Smooth muscle cell (in vitro differentiated cells): ENCODE measurements around the gene SSX2IP. TPM values are rescaled to one million over a fixed set of nuclear protein-coding genes. Genes with fewer than 3 reads are reported as not detected.

ENCODE experiments used
- DNase-seq: peaks from one replicate; lab custom pipeline; 2025; ENCODE audit not compliant: unreplicated experiment; lab: John Stamatoyannopoulos, UW
- H2AFZ ChIP-seq: fragments of 200-600 bp; sonication (generic); 2 replicates; pipeline ENCODE4 v1.6.0; 2016; ENCODE audit warnings: antibody characterized with exemption, low read depth, mild to moderate bottlenecking
- H3F3A ChIP-seq: fragments of 200-600 bp; sonication (generic); 2 replicates; pipeline ENCODE4 v1.6.0; 2017; ENCODE audit warnings: antibody characterized with exemption, low read depth
- H3K27ac ChIP-seq: fragments of 200-600 bp; sonication (generic); 2 replicates; pipeline ENCODE4 v1.5.1; 2016; ENCODE audit warnings: low read depth, mild to moderate bottlenecking
- H3K27me3 ChIP-seq: fragments of 200-600 bp; sonication (generic); 2 replicates; pipeline ENCODE4 v1.6.1; 2016; ENCODE audit warnings: low read depth, mild to moderate bottlenecking
- H3K36me3 ChIP-seq: fragments of 200-600 bp; sonication (generic); 2 replicates; pipeline ENCODE4 v1.5.1; 2016; ENCODE audit warnings: low read depth
- H3K4me1 ChIP-seq: fragments of 200-600 bp; sonication (generic); 2 replicates; pipeline ENCODE4 v1.5.1; 2016; ENCODE audit warnings: low read depth
- H3K4me2 ChIP-seq: fragments of 200-600 bp; sonication (generic); 2 replicates; pipeline ENCODE4 v1.6.0; 2016; ENCODE audit warnings: mild to moderate bottlenecking
- H3K4me3 ChIP-seq: fragments of 200-600 bp; sonication (generic); 2 replicates; pipeline ENCODE4 v1.5.1; 2016; ENCODE audit warnings: mild to moderate bottlenecking
- H3K79me2 ChIP-seq: fragments of 200-600 bp; sonication (generic); 2 replicates; pipeline ENCODE4 v1.6.0; 2016; ENCODE audit warnings: low read depth, mild to moderate bottlenecking
- H3K9ac ChIP-seq: fragments of 200-600 bp; sonication (generic); 2 replicates; pipeline ENCODE4 v1.6.0; 2016; ENCODE audit warnings: low read depth
- H3K9me3 ChIP-seq: fragments of 200-600 bp; sonication (generic); replicated peaks from 2 replicates; pipeline ENCODE4 v1.5.1; 2016; ENCODE audit warnings: low read depth
- H4K20me1 ChIP-seq: fragments of 200-600 bp; sonication (generic); 2 replicates; pipeline ENCODE4 v1.6.0; 2016; ENCODE audit warnings: low read depth
- WGBS: methylation state at CpG from one replicate; pipeline ENCODE4 v1.1.7; 2016; ENCODE audit warnings: low lambda C conversion rate; 5-methylcytosine and 5-hydroxymethylcytosine counted together
- polyA plus RNA-seq: library from polyadenylated mRNA; unstranded; fragments of >200 nt; fragmentation: Nextera tagmentation; extraction: Ambion mirVana; gene quantifications from 2 replicates; pipeline ENCODE4 v1.2.1, GENCODE V29; 2016
- total RNA-seq: library from RNA; depleted of rRNA; stranded (reverse); fragments of >200 nt; gene quantifications from 2 replicates; pipeline ENCODE4 v1.2.3, GENCODE V29; 2014
- TF ChIP-seq, protein P1 (sequence below): fragments of 200-600 bp; sonication (generic); IDR thresholded peaks from 2 replicates; pipeline ENCODE4 v1.5.1; 2017; ENCODE audit warnings: borderline replicate concordance, mild to moderate bottlenecking, antibody characterized with exemption; ENCODE audit not compliant: insufficient read depth, poor library complexity, severe bottlenecking

Gene SSX2IP
- total and polyA plus RNA-seq, 2 experiments from 2014 or later, result 27.4 to 69.7 TPM

DNA sequence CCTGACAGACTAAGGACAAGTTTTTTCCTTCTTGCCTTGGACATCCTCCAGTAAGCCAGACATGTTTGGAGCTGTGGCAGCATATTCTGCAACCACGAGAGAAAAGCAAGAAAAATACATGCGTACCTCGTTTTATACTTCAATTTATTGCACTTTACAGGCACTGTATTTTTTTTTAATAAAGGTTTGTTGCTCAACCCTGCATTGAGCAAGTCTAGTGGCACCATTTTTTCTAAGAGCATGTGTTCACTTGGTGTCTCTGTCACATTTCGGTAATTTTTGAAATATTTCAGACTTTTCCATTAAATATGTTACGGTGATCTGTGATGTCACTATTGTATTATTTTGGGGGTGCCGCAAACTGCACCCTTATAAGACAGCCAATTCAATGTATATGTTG, 2.1 kb upstream of the SSX2IP start:
- Histone ChIP-seq H2AFZ (no peak overlapping the region), H3F3A (peaks cover 21% of the 10 kb centered on the region), H3K27me3 (no peaks in the 10 kb centered on the region), H3K36me3 (no peaks in the 10 kb centered on the region), H3K9ac (no peak overlapping the region), H3K4me3 (no peak overlapping the region), H3K4me1 (peaks cover 31% of the 10 kb centered on the region), H3K4me2 (peak overlapping the region; percentile 63), H4K20me1 (peaks cover 14% of the 10 kb centered on the region), H3K27ac (peak overlapping the region; percentile 25), H3K9me3 (no peaks in the 10 kb centered on the region), H3K79me2 (peaks cover 22% of the 10 kb centered on the region)
- WGBS, result 85% methylated on average over 6 of the region's 6 CpGs
- TF ChIP-seq, protein P1, sequence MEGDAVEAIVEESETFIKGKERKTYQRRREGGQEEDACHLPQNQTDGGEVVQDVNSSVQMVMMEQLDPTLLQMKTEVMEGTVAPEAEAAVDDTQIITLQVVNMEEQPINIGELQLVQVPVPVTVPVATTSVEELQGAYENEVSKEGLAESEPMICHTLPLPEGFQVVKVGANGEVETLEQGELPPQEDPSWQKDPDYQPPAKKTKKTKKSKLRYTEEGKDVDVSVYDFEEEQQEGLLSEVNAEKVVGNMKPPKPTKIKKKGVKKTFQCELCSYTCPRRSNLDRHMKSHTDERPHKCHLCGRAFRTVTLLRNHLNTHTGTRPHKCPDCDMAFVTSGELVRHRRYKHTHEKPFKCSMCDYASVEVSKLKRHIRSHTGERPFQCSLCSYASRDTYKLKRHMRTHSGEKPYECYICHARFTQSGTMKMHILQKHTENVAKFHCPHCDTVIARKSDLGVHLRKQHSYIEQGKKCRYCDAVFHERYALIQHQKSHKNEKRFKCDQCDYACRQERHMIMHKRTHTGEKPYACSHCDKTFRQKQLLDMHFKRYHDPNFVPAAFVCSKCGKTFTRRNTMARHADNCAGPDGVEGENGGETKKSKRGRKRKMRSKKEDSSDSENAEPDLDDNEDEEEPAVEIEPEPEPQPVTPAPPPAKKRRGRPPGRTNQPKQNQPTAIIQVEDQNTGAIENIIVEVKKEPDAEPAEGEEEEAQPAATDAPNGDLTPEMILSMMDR, result no peak
- DNase-seq, result no peak

DNA sequence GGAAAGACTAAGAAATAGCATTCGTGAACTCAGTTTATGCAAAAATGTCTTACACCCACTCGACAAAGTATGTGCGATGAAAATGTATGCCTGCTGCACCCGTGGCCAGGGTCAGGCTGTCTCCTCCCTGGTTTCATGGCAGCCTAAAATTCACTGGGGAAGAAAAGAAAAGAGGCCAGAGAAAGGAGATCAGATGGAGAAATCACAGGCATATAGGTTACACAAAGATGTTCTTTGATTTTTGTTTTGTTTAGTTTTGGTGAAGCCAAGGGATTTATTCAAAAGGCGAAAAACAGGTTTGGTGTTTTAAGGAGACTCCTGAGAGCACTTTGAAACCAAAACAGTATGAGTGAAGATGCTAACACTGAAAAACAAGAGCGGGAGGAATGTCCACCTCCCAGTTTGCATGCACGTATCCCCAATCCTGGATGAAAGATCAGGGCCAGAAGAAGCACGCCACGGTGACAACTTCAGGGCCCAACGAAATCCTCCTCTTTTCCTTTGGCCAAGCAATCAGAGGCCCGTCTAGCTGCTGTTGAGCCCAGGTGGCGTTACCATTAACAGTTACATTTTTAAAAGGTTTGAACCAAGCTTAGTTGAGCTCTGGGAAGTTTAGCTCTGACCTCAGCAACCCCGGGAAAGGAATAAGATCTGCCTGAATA, 992 bp upstream of the SSX2IP start:
- Histone ChIP-seq H3K4me2 (peak overlapping the region; percentile 97), H3F3A (peaks cover 12% of the 10 kb centered on the region), H3K9ac (peak overlapping the region; percentile 70), H3K9me3 (no peaks in the 10 kb centered on the region), H3K79me2 (peaks cover 33% of the 10 kb centered on the region), H4K20me1 (peaks cover 23% of the 10 kb centered on the region), H3K27ac (peak overlapping the region; percentile 76), H3K4me1 (peaks cover 41% of the 10 kb centered on the region), H2AFZ (peak overlapping the region; percentile 69), H3K36me3 (no peaks in the 10 kb centered on the region), H3K27me3 (no peaks in the 10 kb centered on the region), H3K4me3 (peak overlapping the region; percentile 89)
- whole genome bisulfite sequencing, result 36% methylated on average over 13 of the region's 13 CpGs
- TF ChIP-seq, protein P1, result no peak
- DNase-seq, result no peak

DNA sequence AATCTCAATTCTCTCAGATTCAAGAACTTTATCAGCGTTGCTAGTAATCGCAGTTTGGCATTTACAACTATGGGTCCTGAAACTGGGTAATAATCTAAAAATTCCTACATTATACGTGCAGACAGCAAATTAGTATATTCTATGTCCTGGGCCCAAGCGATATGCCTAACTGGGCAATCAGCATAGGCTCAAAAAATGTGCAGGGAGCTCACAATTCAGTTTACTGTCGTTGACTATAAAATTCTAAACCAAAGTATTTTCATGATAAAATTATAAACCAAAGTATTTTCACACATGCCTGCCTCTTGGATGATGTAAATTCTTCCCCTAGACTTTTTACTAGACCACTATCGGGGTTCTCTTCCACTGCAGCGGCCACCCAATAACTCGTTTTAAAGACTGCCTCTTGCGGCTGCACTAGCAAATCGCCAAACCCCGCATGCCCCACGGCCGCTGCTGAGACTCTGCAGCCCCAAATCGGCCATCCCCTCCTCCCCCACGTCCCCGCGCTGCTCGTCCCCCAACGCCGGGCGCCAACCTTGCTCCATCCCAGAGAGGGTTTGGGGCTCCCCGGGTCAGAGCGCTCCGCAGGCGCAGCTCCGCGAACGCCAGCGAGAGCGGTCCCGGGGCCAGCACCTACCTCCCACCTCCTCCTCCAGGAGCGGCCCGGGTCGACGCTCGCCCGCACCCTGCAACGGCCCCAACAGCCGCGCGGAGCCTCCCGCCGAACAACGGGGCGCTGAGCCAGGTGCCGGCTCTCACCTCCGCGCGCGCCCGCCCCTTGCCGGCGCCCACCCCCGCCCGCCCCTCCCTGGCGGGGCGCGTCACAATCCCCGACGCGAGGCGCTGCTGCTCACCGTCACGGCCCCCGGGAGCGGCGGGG, 506 bp downstream of the SSX2IP start:
- Histone ChIP-seq H3K79me2 (peaks cover 48% of the 10 kb centered on the region), H3K4me3 (peak overlapping the region; percentile 89), H3K27me3 (no peaks in the 10 kb centered on the region), H2AFZ (peak overlapping the region; percentile 78), H3K4me1 (peaks cover 41% of the 10 kb centered on the region), H3F3A (peaks cover 12% of the 10 kb centered on the region), H3K27ac (peak overlapping the region; percentile 76), H3K4me2 (peak overlapping the region; percentile 97), H3K9ac (peak overlapping the region; percentile 70), H4K20me1 (peaks cover 37% of the 10 kb centered on the region), H3K36me3 (no peaks in the 10 kb centered on the region), H3K9me3 (no peaks in the 10 kb centered on the region)
- no peak for DNase-seq
- TF ChIP-seq, protein P1, result peak; percentile 6
- 5% methylated on average over 26 of the region's 67 CpGs for WGBS
